Measurements from ENCODE around the gene VPS54.

The VPS54 gene

DNA sequence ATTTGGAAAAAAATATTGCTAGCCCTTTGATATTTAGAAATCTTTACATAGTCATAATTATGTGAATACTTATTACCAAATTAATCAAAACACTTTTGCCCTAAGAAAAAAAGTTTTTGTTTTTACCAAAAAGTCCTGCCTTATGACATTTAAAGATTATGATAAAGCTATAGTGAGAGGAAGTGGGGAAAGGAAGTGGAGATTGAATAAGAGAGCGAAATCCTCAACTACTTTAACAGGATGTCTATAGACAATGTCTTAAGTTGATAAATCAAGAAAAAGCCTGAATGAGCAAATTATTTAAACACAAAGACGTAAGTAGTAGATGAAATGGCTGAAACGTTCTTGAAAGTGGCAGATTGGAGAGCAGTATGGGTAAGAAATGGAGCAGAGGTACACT lies 20.9 kb upstream of the VPS54 start:
- Histone ChIP-seq H3K9me3 (ENCODE audit: insufficient read depth, low read length) (no peaks in the 10 kb centered on the region), H3K27me3 (ENCODE audit: low read length) (no peaks in the 10 kb centered on the region), H2AFZ (ENCODE audit: low read depth, low read length, severe bottlenecking) (no peak overlapping the region), H3F3A (ENCODE audit: insufficient read depth) (peaks cover 5% of the 10 kb centered on the region; the same call in 1 of the 2 replicates), H3K79me2 (ENCODE audit: insufficient read depth, low read length) (no peaks in the 10 kb centered on the region), H4K20me1 (ENCODE audit: low read depth, low read length) (no peaks in the 10 kb centered on the region), H3K27ac (ENCODE audit: low read depth, low read length) (no peak overlapping the region), H3K9ac (ENCODE audit: low read length) (no peak overlapping the region), H3K4me3 (ENCODE audit: insufficient read depth, low read length, poor library complexity, severe bottlenecking) (no peak overlapping the region), H3K36me3 (ENCODE audit: low read length) (no peaks in the 10 kb centered on the region), H3K4me2 (ENCODE audit: low read depth, low read length, poor library complexity, severe bottlenecking) (no peak overlapping the region), H3K9me2 (replicated peaks; ENCODE audit: insufficient read depth, low read length) (no peaks in the 10 kb centered on the region)
- TF ChIP-seq, protein P1, sequence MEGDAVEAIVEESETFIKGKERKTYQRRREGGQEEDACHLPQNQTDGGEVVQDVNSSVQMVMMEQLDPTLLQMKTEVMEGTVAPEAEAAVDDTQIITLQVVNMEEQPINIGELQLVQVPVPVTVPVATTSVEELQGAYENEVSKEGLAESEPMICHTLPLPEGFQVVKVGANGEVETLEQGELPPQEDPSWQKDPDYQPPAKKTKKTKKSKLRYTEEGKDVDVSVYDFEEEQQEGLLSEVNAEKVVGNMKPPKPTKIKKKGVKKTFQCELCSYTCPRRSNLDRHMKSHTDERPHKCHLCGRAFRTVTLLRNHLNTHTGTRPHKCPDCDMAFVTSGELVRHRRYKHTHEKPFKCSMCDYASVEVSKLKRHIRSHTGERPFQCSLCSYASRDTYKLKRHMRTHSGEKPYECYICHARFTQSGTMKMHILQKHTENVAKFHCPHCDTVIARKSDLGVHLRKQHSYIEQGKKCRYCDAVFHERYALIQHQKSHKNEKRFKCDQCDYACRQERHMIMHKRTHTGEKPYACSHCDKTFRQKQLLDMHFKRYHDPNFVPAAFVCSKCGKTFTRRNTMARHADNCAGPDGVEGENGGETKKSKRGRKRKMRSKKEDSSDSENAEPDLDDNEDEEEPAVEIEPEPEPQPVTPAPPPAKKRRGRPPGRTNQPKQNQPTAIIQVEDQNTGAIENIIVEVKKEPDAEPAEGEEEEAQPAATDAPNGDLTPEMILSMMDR (IDR thresholded peaks at IDR 0.05; ENCODE audit: insufficient read depth, low read length, poor library complexity, severe bottlenecking) = no peak
- no peak for TF ChIP-seq EZH2phosphoT487 (conservative IDR thresholded peaks at IDR 0.05; ENCODE audit: low read length)

DNA sequence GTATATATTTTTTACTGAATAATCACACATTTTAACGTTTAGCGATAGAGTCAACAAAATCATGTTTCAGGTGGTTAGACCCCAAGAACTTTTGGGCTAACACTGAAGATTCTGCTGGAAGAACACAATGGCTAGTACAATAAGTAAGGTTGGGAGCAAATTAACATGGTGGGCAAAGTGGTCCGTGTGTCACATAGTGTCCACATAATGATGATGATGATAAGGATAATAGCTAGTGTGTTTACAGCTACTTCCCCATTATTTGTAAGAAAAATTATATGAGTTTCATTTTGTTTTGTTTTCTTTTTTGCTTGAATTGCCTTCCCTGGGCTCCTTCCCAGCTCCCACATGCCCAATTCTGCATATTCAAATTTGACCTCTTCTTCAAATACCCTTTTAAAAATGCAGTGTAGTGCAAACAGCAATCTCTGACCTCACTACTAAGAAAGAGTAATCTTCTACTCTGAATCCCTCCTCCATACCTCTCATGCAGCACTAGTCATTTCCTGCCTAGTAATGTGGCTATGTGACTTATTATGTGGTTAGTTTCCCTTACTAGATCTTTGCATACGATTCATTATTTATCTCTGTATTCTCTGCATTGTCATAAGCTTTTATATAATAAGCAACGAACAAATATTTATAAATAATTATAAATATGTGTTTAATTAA lies 16.9 kb upstream of the VPS54 start:
- TF ChIP-seq EZH2phosphoT487 (conservative IDR thresholded peaks at IDR 0.05; ENCODE audit: low read length) = no peak
- TF ChIP-seq, protein P1 (IDR thresholded peaks at IDR 0.05; ENCODE audit: insufficient read depth, low read length, poor library complexity, severe bottlenecking) = no peak
- H3F3A ChIP-seq (ENCODE audit: insufficient read depth) = peaks cover 5% of the 10 kb centered on the region; the same call in 1 of the 2 replicates
- no peak overlapping the region for H3K9ac ChIP-seq (ENCODE audit: low read length)
- no peaks in the 10 kb centered on the region for H3K9me3 ChIP-seq (ENCODE audit: insufficient read depth, low read length)
- no peaks in the 10 kb centered on the region for H3K36me3 ChIP-seq (ENCODE audit: low read length)
- no peaks in the 10 kb centered on the region for H4K20me1 ChIP-seq (ENCODE audit: low read depth, low read length)
- H2AFZ ChIP-seq (ENCODE audit: low read depth, low read length, severe bottlenecking) = no peak overlapping the region
- H3K27me3 ChIP-seq (ENCODE audit: low read length) = no peaks in the 10 kb centered on the region
- H3K79me2 ChIP-seq (ENCODE audit: insufficient read depth, low read length) = no peaks in the 10 kb centered on the region
- H3K4me2 ChIP-seq (ENCODE audit: low read depth, low read length, poor library complexity, severe bottlenecking) = no peak overlapping the region
- H3K9me2 ChIP-seq (replicated peaks; ENCODE audit: insufficient read depth, low read length) = no peaks in the 10 kb centered on the region
- no peak overlapping the region for H3K4me3 ChIP-seq (ENCODE audit: insufficient read depth, low read length, poor library complexity, severe bottlenecking)
- H3K27ac ChIP-seq (ENCODE audit: low read depth, low read length) = no peak overlapping the region

DNA sequence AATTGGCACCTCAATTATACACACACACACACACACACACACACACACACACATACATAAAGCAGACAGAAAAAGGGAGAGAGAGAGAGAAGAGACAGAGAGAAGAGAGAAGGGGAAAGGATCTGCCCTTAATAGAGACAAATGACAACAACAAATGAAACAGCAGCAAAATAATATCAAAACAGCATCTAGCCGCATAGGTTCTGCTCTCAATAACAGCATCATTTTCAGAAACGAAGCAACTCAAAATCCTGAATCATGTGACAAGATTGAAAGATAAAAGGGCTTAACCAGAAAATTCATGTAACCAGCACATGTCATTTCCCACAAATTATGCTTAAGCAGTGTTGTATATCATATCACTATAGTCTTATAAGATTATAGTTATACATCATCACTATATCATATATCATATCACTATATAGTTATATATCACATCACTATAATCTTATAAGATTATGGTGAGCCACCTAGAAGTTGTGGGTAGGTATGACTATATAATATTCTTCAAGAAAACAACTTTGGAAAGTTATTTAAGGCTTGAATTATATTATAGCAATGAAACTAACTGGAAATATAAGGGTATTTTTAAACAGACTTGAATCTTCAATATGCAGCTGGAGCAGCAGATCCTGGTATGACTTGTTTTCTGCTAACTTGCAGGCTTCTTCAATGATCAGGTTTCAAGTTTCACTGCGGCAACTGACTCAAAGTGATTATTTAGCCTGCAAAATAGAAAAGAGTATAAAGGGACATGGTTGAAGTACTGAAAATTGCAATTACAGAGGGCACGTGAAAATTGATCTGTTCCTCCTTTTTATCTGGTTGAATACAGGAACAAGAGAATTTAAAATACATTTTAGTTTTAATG lies 16.1 kb upstream of the VPS54 start:
- Histone ChIP-seq H3K36me3 (ENCODE audit: low read length) (no peaks in the 10 kb centered on the region), H3K9me3 (ENCODE audit: insufficient read depth, low read length) (no peaks in the 10 kb centered on the region), H3K9me2 (replicated peaks; ENCODE audit: insufficient read depth, low read length) (no peaks in the 10 kb centered on the region), H3K9ac (ENCODE audit: low read length) (no peak overlapping the region), H3K4me3 (ENCODE audit: insufficient read depth, low read length, poor library complexity, severe bottlenecking) (no peak overlapping the region), H3K4me2 (ENCODE audit: low read depth, low read length, poor library complexity, severe bottlenecking) (no peak overlapping the region), H4K20me1 (ENCODE audit: low read depth, low read length) (no peaks in the 10 kb centered on the region), H2AFZ (ENCODE audit: low read depth, low read length, severe bottlenecking) (no peak overlapping the region), H3F3A (ENCODE audit: insufficient read depth) (peaks cover 5% of the 10 kb centered on the region; the same call in 1 of the 2 replicates), H3K79me2 (ENCODE audit: insufficient read depth, low read length) (no peaks in the 10 kb centered on the region), H3K27me3 (ENCODE audit: low read length) (no peaks in the 10 kb centered on the region), H3K27ac (ENCODE audit: low read depth, low read length) (no peak overlapping the region)
- TF ChIP-seq EZH2phosphoT487 (conservative IDR thresholded peaks at IDR 0.05; ENCODE audit: low read length) = no peak
- TF ChIP-seq, protein P1 (IDR thresholded peaks at IDR 0.05; ENCODE audit: insufficient read depth, low read length, poor library complexity, severe bottlenecking) = no peak

All from SU-DHL-6 (cell line).